ENCODE data around the gene COL18A1.

The COL18A1 gene

GRCh38 chr21:45479691-45480675 is 75.0 kb downstream of the COL18A1 start:
- H3K4me3 ChIP-seq (ENCODE audit: control insufficient read depth, low read depth, low read length) = no peak overlapping the region
- DNase-seq (ENCODE audit: low read depth) = no peak
- no peak for TF ChIP-seq CTCF (conservative IDR thresholded peaks at IDR 0.05; ENCODE audit: control insufficient read depth, insufficient read depth, low read depth, low read length)

- no peak overlapping the region for H3K4me3 ChIP-seq (ENCODE audit: control insufficient read depth, low read depth, low read length)
- DNase-seq (ENCODE audit: low read depth) = no peak
- no peak for TF ChIP-seq CTCF (conservative IDR thresholded peaks at IDR 0.05; ENCODE audit: control insufficient read depth, insufficient read depth, low read depth, low read length)
Observed at GRCh38 chr21:45480701-45481500, 75.9 kb downstream of the COL18A1 start.

- TF ChIP-seq CTCF (conservative IDR thresholded peaks at IDR 0.05; ENCODE audit: control insufficient read depth, insufficient read depth, low read depth, low read length) = no peak
- no peak overlapping the region for H3K4me3 ChIP-seq (ENCODE audit: control insufficient read depth, low read depth, low read length)
- DNase-seq (ENCODE audit: low read depth) = no peak
Observed at GRCh38 chr21:45481566-45481965, 76.6 kb downstream of the COL18A1 start.

- H3K4me3 ChIP-seq (ENCODE audit: control insufficient read depth, low read depth, low read length) = no peak overlapping the region
- no peak for TF ChIP-seq CTCF (conservative IDR thresholded peaks at IDR 0.05; ENCODE audit: control insufficient read depth, insufficient read depth, low read depth, low read length)
- no peak for DNase-seq (ENCODE audit: low read depth)
Observed at GRCh38 chr21:45481977-45482898, 77.3 kb downstream of the COL18A1 start.

- DNase-seq (ENCODE audit: low read depth) = no peak
- no peak overlapping the region for H3K4me3 ChIP-seq (ENCODE audit: control insufficient read depth, low read depth, low read length)
- TF ChIP-seq CTCF (conservative IDR thresholded peaks at IDR 0.05; ENCODE audit: control insufficient read depth, insufficient read depth, low read depth, low read length) = no peak
Observed at GRCh38 chr21:45482899-45483821, 78.2 kb downstream of the COL18A1 start.

Data from fibroblast of mammary gland (primary cell).